ENCODE data around the gene STRIP2.
"Not testable (repeated sequence)": the region's sequence is repeated elsewhere in the genome, so short reads cannot be mapped to it uniquely, and the experiment has no call there.

Gene STRIP2

GRCh38 chr7:129534558-129535274 lies 100.5 kb downstream of the STRIP2 start:
- DNase-seq = not testable (repeated sequence)

- peak; percentile 62 for DNase-seq
These were observed 101.7 kb downstream of the STRIP2 start for GRCh38 chr7:129535896-129536295.

GRCh38 chr7:129536323-129536722 lies 102.1 kb downstream of the STRIP2 start:
- DNase-seq = peak; percentile 19
